ENCODE results near the gene ANKRD17.

ANKRD17 gene

GRCh38 chr4:73045879-73046278 is 212.7 kb downstream of the ANKRD17 start:
- H3K23ac ChIP-seq (ENCODE audit: low read length in 2 of 2), result no peak overlapping the region
- no peak overlapping the region for H2AK5ac ChIP-seq (ENCODE audit: low read length, severe bottlenecking)
- H3K36me3 ChIP-seq (ENCODE audit: control insufficient read depth in 1 of 2, insufficient read depth in 2 of 2, low read depth in 1 of 2, low read length in 2 of 2), result peaks cover 0 to 2% of the 10 kb centered on the region in 2 experiments
- H2BK120ac ChIP-seq (ENCODE audit: low read depth, low read length), result no peak overlapping the region
- H3K4me2 ChIP-seq (ENCODE audit: low read length, poor library complexity, severe bottlenecking), result no peak overlapping the region
- H3K4ac ChIP-seq (ENCODE audit: low read depth in 1 of 2, low read length in 2 of 2), result no peak overlapping the region
- H4K8ac ChIP-seq (ENCODE audit: low read length), result no peak overlapping the region
- no peak overlapping the region for H2AFZ ChIP-seq (ENCODE audit: low read depth, low read length)
- no peak overlapping the region for H2BK5ac ChIP-seq (ENCODE audit: low read depth, low read length, poor library complexity, severe bottlenecking)
- 96% methylated on average over 6 of the region's 7 CpGs for WGBS
- no peaks in the 10 kb centered on the region for H3K27me3 ChIP-seq (ENCODE audit: control insufficient read depth in 1 of 2, insufficient read depth in 1 of 2, low read length in 2 of 2)
- H2BK12ac ChIP-seq (ENCODE audit: low read length in 2 of 2), result no peak overlapping the region
- no peak overlapping the region for H2BK15ac ChIP-seq (ENCODE audit: low read depth, poor library complexity, severe bottlenecking)
- H3K9me3 ChIP-seq (ENCODE audit: control insufficient read depth, low read length), result no peaks in the 10 kb centered on the region
- no peak overlapping the region for H3K18ac ChIP-seq (ENCODE audit: low read depth in 1 of 2, low read length in 2 of 2)
- no peak overlapping the region for H3K27ac ChIP-seq (ENCODE audit: low read length, poor library complexity, severe bottlenecking)
- no peak for DNase-seq
- H3K4me1 ChIP-seq (ENCODE audit: control insufficient read depth, insufficient read depth, low read depth, low read length), result no peaks in the 10 kb centered on the region
- H3K4me3 ChIP-seq (ENCODE audit: insufficient read depth in 1 of 2, low read depth in 1 of 2, low read length in 2 of 2), result no peak overlapping the region
- no peak overlapping the region for H3K9ac ChIP-seq (ENCODE audit: low read length)
- no peak overlapping the region for H4K91ac ChIP-seq (ENCODE audit: low read length)
- H3K79me1 ChIP-seq (replicated peaks; ENCODE audit: low read length, poor library complexity, severe bottlenecking), result no peaks in the 10 kb centered on the region
- H3K14ac ChIP-seq (ENCODE audit: low read length in 2 of 2), result no peak overlapping the region

GRCh38 chr4:73037057-73037456 is 221.5 kb downstream of the ANKRD17 start:
- Histone ChIP-seq H3K4ac (ENCODE audit: low read depth in 1 of 2, low read length in 2 of 2) (no peak overlapping the region), H2BK5ac (ENCODE audit: low read depth, low read length, poor library complexity, severe bottlenecking) (no peak overlapping the region), H2BK120ac (ENCODE audit: low read depth, low read length) (no peak overlapping the region), H3K14ac (ENCODE audit: low read length in 2 of 2) (no peak overlapping the region), H3K36me3 (ENCODE audit: control insufficient read depth in 1 of 2, insufficient read depth in 2 of 2, low read depth in 1 of 2, low read length in 2 of 2) (no peaks in the 10 kb centered on the region), H2AK5ac (ENCODE audit: low read length, severe bottlenecking) (no peak overlapping the region), H2BK15ac (ENCODE audit: low read depth, poor library complexity, severe bottlenecking) (no peak overlapping the region), H3K4me2 (ENCODE audit: low read length, poor library complexity, severe bottlenecking) (no peak overlapping the region), H3K79me1 (replicated peaks; ENCODE audit: low read length, poor library complexity, severe bottlenecking) (no peaks in the 10 kb centered on the region), H3K27me3 (ENCODE audit: control insufficient read depth in 1 of 2, insufficient read depth in 1 of 2, low read length in 2 of 2) (no peaks in the 10 kb centered on the region), H3K9ac (ENCODE audit: low read length) (no peak overlapping the region), H3K27ac (ENCODE audit: low read length, poor library complexity, severe bottlenecking) (no peak overlapping the region), H3K23ac (ENCODE audit: low read length in 2 of 2) (no peak overlapping the region), H4K91ac (ENCODE audit: low read length) (no peak overlapping the region), H3K4me1 (ENCODE audit: control insufficient read depth, insufficient read depth, low read depth, low read length) (no peaks in the 10 kb centered on the region), H3K9me3 (ENCODE audit: control insufficient read depth, low read length) (no peaks in the 10 kb centered on the region), H2BK12ac (ENCODE audit: low read length in 2 of 2) (no peak overlapping the region), H3K18ac (ENCODE audit: low read depth in 1 of 2, low read length in 2 of 2) (no peak overlapping the region), H4K8ac (ENCODE audit: low read length) (no peak overlapping the region), H3K4me3 (ENCODE audit: insufficient read depth in 1 of 2, low read depth in 1 of 2, low read length in 2 of 2) (no peak overlapping the region), H2AFZ (ENCODE audit: low read depth, low read length) (no peak overlapping the region)
- WGBS, result 97% methylated on average over 4 of the region's 4 CpGs
- DNase-seq, result no peak

DNA sequence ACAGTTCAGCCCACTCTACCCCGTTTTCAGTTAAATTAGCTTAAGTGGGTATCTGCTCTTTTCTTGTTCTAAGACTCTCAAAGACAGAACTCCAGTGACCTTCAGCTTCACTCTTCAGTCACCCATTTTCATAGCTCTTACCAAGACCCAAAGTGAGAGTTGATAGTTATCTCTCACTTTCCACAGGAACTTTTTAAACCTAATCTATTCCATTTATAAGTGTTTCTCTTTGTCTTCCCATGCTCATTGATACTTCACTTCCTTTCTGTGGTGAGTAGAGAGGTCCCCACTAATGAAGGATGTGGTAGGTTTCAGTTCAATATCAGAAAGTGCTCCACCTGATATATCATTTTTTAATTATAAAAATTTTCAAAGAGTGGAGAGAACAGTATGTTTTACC is 222.5 kb downstream of the ANKRD17 start:
- Histone ChIP-seq H3K18ac (ENCODE audit: low read depth in 1 of 2, low read length in 2 of 2) (no peak overlapping the region), H2BK5ac (ENCODE audit: low read depth, low read length, poor library complexity, severe bottlenecking) (no peak overlapping the region), H2BK15ac (ENCODE audit: low read depth, poor library complexity, severe bottlenecking) (no peak overlapping the region), H4K91ac (ENCODE audit: low read length) (no peak overlapping the region), H3K27me3 (ENCODE audit: control insufficient read depth in 1 of 2, insufficient read depth in 1 of 2, low read length in 2 of 2) (no peaks in the 10 kb centered on the region), H3K23ac (ENCODE audit: low read length in 2 of 2) (no peak overlapping the region), H2AK5ac (ENCODE audit: low read length, severe bottlenecking) (no peak overlapping the region), H3K4me3 (ENCODE audit: insufficient read depth in 1 of 2, low read depth in 1 of 2, low read length in 2 of 2) (no peak overlapping the region), H3K79me1 (replicated peaks; ENCODE audit: low read length, poor library complexity, severe bottlenecking) (no peaks in the 10 kb centered on the region), H2BK120ac (ENCODE audit: low read depth, low read length) (no peak overlapping the region), H3K4ac (ENCODE audit: low read depth in 1 of 2, low read length in 2 of 2) (no peak overlapping the region), H3K14ac (ENCODE audit: low read length in 2 of 2) (no peak overlapping the region), H2BK12ac (ENCODE audit: low read length in 2 of 2) (no peak overlapping the region), H4K8ac (ENCODE audit: low read length) (no peak overlapping the region), H3K4me1 (ENCODE audit: control insufficient read depth, insufficient read depth, low read depth, low read length) (no peaks in the 10 kb centered on the region), H3K36me3 (ENCODE audit: control insufficient read depth in 1 of 2, insufficient read depth in 2 of 2, low read depth in 1 of 2, low read length in 2 of 2) (no peaks in the 10 kb centered on the region), H3K27ac (ENCODE audit: low read length, poor library complexity, severe bottlenecking) (no peak overlapping the region), H3K9me3 (ENCODE audit: control insufficient read depth, low read length) (no peaks in the 10 kb centered on the region), H3K4me2 (ENCODE audit: low read length, poor library complexity, severe bottlenecking) (no peak overlapping the region), H3K9ac (ENCODE audit: low read length) (no peak overlapping the region), H2AFZ (ENCODE audit: low read depth, low read length) (no peak overlapping the region)
- no peak for DNase-seq
- 70% methylated on average over 1 of the region's 1 CpG for WGBS

GRCh38 chr4:73034896-73035295 is 223.7 kb downstream of the ANKRD17 start:
- Histone ChIP-seq H3K27me3 (ENCODE audit: control insufficient read depth in 1 of 2, insufficient read depth in 1 of 2, low read length in 2 of 2) (no peaks in the 10 kb centered on the region), H3K27ac (ENCODE audit: low read length, poor library complexity, severe bottlenecking) (no peak overlapping the region), H3K4ac (ENCODE audit: low read depth in 1 of 2, low read length in 2 of 2) (no peak overlapping the region), H3K14ac (ENCODE audit: low read length in 2 of 2) (no peak overlapping the region), H3K36me3 (ENCODE audit: control insufficient read depth in 1 of 2, insufficient read depth in 2 of 2, low read depth in 1 of 2, low read length in 2 of 2) (no peaks in the 10 kb centered on the region), H3K4me2 (ENCODE audit: low read length, poor library complexity, severe bottlenecking) (no peak overlapping the region), H2BK12ac (ENCODE audit: low read length in 2 of 2) (no peak overlapping the region), H2AFZ (ENCODE audit: low read depth, low read length) (no peak overlapping the region), H3K4me1 (ENCODE audit: control insufficient read depth, insufficient read depth, low read depth, low read length) (no peaks in the 10 kb centered on the region), H4K8ac (ENCODE audit: low read length) (no peak overlapping the region), H4K91ac (ENCODE audit: low read length) (no peak overlapping the region), H3K9me3 (ENCODE audit: control insufficient read depth, low read length) (peaks cover 2% of the 10 kb centered on the region), H2BK15ac (ENCODE audit: low read depth, poor library complexity, severe bottlenecking) (no peak overlapping the region), H3K4me3 (ENCODE audit: insufficient read depth in 1 of 2, low read depth in 1 of 2, low read length in 2 of 2) (no peak overlapping the region), H2BK120ac (ENCODE audit: low read depth, low read length) (no peak overlapping the region), H3K23ac (ENCODE audit: low read length in 2 of 2) (no peak overlapping the region), H3K79me1 (replicated peaks; ENCODE audit: low read length, poor library complexity, severe bottlenecking) (no peaks in the 10 kb centered on the region), H3K9ac (ENCODE audit: low read length) (no peak overlapping the region), H2AK5ac (ENCODE audit: low read length, severe bottlenecking) (no peak overlapping the region), H3K18ac (ENCODE audit: low read depth in 1 of 2, low read length in 2 of 2) (no peak overlapping the region), H2BK5ac (ENCODE audit: low read depth, low read length, poor library complexity, severe bottlenecking) (no peak overlapping the region)
- peak; percentile 51 for DNase-seq
- WGBS, result 100% methylated on average over 1 of the region's 2 CpGs

All from mesenchymal stem cell (in vitro differentiated cells and primary cell).